Measurements from ENCODE around the gene BCAS4. TPM values are rescaled to one million over a fixed set of nuclear protein-coding genes. Genes with fewer than 3 reads are reported as not detected.

BCAS4 gene
- total and polyA plus RNA-seq, 2 donors: 4.8 to 9.2 TPM

DNA sequence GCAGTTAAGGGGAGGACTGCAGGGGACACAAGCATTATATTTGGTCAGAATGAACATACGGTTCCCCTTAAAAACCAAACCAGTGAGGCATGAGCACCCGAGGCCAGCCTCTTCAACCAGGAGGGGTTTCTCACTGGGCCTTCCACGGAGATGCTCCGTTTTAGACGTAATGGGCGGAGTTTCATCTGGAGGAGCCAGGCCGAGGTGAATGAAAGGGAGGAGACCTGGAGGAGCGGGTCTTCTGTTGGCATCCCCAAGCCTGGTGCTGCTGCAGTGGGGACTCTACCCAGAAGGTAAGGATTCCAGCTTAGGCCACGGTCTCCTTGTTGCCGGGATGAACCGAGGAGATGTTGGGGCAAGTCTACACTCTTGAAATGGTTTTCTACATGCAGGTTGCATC, 89.0 kb downstream of the BCAS4 start:
- DNase-seq (ENCODE audit: extremely low spot score): no peak
- peaks cover 2% of the 10 kb centered on the region for H3K36me3 ChIP-seq (ENCODE audit: insufficient read depth)
- H3K4me3 ChIP-seq (ENCODE audit: low read depth, low read length): no peak overlapping the region
- H3K4me1 ChIP-seq (ENCODE audit: insufficient read depth): no peaks in the 10 kb centered on the region
- 83% methylated on average over 11 of the region's 11 CpGs for WGBS
- H3K27ac ChIP-seq (ENCODE audit: low read depth): no peak overlapping the region

DNA sequence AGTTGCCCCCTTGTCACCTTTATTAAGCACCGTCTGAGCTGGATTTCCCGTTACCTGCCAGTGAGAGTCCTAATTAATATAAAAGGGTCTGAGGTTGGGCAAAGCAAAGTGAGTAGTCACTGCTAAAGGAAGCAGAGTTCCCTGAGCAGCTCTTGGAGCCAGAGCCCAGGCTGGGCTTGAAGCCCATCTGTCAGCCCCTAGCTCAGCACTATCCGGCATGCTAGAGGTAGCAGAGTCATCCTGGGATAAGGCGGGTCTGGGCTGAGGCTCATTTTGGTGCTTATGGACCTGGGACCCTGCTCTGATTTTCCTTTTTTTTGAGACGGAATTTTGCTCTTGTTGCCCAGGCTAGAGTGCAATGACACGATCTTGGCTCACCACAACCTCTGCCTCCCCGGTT, 90.2 kb downstream of the BCAS4 start:
- 73% methylated on average over 7 of the region's 7 CpGs for WGBS
- peaks cover 2% of the 10 kb centered on the region for H3K36me3 ChIP-seq (ENCODE audit: insufficient read depth)
- no peak overlapping the region for H3K4me3 ChIP-seq (ENCODE audit: low read depth, low read length)
- no peak overlapping the region for H3K27ac ChIP-seq (ENCODE audit: low read depth)
- no peaks in the 10 kb centered on the region for H3K4me1 ChIP-seq (ENCODE audit: insufficient read depth)
- DNase-seq (ENCODE audit: extremely low spot score): no peak

DNA sequence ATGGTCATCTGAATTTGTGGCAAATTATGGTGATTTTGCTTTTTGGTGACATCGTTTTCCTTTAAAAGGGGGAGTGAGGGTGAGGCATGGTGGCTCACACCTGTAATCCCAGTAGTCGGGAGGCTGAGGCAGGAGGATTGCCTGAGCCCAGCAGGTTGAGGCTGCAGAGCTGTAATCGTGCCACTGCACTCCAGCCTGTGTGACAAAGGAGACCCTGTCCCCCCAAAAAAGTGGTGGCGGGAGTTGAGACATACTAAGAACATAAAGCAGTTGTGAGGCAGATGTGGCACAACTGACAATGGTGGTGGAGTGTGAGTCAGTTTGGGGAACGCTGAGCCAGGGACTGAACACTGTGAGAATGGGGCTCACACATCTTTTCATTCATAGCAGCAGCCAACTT, 90.9 kb downstream of the BCAS4 start:
- no peaks in the 10 kb centered on the region for H3K4me1 ChIP-seq (ENCODE audit: insufficient read depth)
- no peak overlapping the region for H3K27ac ChIP-seq (ENCODE audit: low read depth)
- no peak for DNase-seq (ENCODE audit: extremely low spot score)
- no peak overlapping the region for H3K4me3 ChIP-seq (ENCODE audit: low read depth, low read length)
- 89% methylated on average over 5 of the region's 5 CpGs for WGBS
- H3K36me3 ChIP-seq (ENCODE audit: insufficient read depth): peaks cover 2% of the 10 kb centered on the region

DNA sequence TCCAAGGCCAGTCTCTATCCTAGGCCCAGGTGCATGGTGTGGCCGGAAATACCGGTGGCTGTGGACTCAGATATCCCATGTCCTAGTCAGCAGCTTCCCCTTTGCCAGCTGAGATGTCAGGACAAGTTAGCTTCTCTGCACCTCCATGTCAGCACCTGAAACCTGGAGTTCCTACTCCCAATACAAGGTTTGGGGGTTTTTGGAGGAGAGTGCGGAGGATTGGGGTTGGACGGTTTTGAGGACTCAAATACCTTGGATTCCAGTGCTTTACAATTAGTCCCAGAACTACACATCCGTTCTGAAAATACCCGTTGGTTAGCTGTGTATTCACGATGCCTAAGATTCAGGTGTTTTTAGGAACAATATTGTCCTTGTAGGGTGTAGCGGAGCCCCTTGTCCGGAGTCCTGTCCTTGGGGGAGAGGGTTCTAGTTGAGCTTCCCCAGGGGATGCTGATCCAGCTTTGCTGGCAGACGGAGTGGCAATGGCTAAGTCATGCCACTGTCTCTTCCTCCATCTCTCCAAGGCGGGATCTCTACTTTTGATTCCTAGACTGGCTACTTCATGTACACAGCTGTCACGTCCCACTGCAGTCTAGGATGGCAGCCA, 91.4 kb downstream of the BCAS4 start:
- H3K4me3 ChIP-seq (ENCODE audit: low read depth, low read length): no peak overlapping the region
- H3K27ac ChIP-seq (ENCODE audit: low read depth): no peak overlapping the region
- no peaks in the 10 kb centered on the region for H3K4me1 ChIP-seq (ENCODE audit: insufficient read depth)
- no peak for DNase-seq (ENCODE audit: extremely low spot score)
- H3K36me3 ChIP-seq (ENCODE audit: insufficient read depth): peaks cover 4% of the 10 kb centered on the region
- 78% methylated on average over 12 of the region's 12 CpGs for WGBS

DNA sequence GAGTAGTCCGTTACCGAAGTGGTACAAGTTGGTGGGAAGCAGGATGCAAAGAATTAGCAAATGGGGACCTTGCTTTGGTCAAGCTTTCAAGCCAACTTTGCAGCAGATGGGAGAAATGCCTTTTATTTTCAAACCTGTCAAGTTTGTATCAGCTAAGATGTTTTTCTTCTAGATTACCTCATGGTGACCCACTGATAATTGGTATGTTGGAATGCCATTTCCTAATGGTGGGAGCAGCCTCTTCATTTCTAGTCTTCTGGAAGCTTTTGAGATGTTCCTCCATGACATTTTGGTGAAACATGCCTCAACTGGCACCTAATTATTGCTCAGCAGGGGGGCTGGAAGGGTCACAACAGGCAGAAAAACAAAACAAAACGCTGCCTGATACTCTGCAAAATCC, 92.7 kb downstream of the BCAS4 start:
- 89% methylated on average over 3 of the region's 3 CpGs for WGBS
- Histone ChIP-seq H3K4me1 (ENCODE audit: insufficient read depth) (no peaks in the 10 kb centered on the region), H3K36me3 (ENCODE audit: insufficient read depth) (peaks cover 7% of the 10 kb centered on the region), H3K4me3 (ENCODE audit: low read depth, low read length) (no peak overlapping the region), H3K27ac (ENCODE audit: low read depth) (no peak overlapping the region)
- no peak for DNase-seq (ENCODE audit: extremely low spot score)

DNA sequence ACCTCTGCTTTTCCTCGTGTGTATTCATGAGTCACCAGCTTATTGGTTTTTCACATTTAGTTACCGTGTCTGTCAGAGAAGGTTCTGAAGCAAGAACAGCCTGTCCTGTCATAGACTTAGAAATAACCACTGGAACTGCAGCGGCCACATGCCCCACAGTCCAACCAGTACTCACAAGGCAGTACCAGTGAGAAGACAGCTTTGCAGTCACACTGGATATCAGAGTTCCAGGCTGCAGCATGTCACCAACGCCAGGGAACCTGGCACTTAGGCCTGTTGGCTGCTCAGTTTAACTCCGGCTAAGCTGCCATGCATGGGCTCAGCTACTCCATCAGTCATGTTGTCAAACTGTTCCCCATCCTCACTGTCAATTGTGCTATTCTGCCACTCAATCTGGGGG, 96.3 kb downstream of the BCAS4 start:
- DNase-seq (ENCODE audit: extremely low spot score): no peak
- H3K27ac ChIP-seq (ENCODE audit: low read depth): no peak overlapping the region
- H3K4me3 ChIP-seq (ENCODE audit: low read depth, low read length): no peak overlapping the region
- no peaks in the 10 kb centered on the region for H3K4me1 ChIP-seq (ENCODE audit: insufficient read depth)
- peaks cover 7% of the 10 kb centered on the region for H3K36me3 ChIP-seq (ENCODE audit: insufficient read depth)
- 77% methylated on average over 5 of the region's 5 CpGs for WGBS

DNA sequence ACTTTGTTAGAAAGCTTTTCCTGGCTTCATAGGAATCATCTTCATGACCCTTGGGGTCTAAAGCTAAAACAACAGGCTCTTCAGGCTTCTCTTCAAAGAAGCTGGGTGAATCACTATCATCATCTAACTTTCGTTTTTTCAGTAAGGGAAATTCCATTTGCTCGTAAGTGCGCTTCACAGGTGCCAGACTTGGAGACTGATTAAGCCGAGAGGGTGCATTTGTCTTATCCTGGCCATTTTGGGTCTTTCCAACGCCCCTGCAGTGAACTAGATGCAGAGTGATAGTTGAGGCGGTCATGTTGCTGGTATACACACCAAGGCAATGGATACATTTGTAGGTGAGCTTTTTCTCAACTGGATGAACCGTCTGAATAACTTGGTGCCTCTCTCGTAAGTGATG, 97.5 kb downstream of the BCAS4 start:
- H3K4me3 ChIP-seq (ENCODE audit: low read depth, low read length): no peak overlapping the region
- WGBS: 93% methylated on average over 8 of the region's 8 CpGs
- H3K27ac ChIP-seq (ENCODE audit: low read depth): no peak overlapping the region
- no peak for DNase-seq (ENCODE audit: extremely low spot score)
- H3K4me1 ChIP-seq (ENCODE audit: insufficient read depth): no peaks in the 10 kb centered on the region
- H3K36me3 ChIP-seq (ENCODE audit: insufficient read depth): peaks cover 7% of the 10 kb centered on the region

DNA sequence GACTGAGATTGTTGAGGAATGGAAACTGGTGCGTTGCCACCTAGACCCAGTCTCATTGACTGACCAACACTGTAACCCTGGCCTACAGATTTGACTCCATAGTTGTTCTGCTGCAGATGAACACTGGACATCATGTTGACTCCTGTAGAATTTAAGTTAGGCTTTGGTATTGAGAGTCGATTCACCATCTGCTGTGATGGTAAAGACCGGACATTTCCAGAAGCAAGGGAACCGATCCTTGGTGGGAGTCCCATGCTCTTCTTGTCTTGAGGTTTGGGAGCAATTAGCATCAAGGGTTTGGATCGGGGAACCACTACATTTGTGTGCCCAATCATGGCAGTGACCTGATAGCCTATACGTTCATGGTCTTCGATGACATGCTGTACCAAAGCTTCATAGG, 98.8 kb downstream of the BCAS4 start:
- peaks cover 7% of the 10 kb centered on the region for H3K36me3 ChIP-seq (ENCODE audit: insufficient read depth)
- 96% methylated on average over 7 of the region's 7 CpGs for WGBS
- H3K27ac ChIP-seq (ENCODE audit: low read depth): no peak overlapping the region
- DNase-seq (ENCODE audit: extremely low spot score): no peak
- H3K4me1 ChIP-seq (ENCODE audit: insufficient read depth): no peaks in the 10 kb centered on the region
- H3K4me3 ChIP-seq (ENCODE audit: low read depth, low read length): no peak overlapping the region

DNA sequence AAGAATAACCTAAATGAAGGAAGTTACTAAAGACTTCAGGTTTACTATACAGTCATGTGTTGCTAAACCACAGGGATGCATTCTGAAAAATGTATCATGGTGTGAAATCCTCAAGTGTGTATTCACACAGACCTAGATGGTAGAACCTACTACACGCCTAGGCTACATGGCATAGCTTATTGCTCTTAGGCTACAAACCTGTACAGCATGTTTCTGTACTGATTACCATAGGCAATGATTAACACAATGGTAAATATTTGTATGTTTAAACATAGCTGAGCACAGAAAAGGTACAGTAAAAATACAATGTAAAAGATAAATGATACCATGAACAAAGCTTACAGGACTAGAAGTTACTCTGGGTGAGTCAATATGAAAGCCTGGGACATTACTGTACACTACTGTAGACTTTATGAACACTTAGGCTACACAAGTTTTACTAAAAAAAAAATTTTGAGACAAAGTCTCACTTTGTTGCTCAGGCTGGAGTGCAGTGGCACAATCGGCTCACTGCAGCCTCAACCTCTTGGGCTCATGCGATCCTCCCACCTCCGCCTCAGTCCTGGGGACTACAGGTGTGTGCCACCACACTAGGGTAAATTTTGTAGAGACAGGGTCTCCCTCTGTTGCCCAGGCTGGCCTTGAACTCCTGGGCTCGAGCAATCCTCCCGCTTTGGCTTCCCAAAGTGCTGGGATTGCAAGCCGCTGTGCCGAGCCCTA, 100.4 kb downstream of the BCAS4 start:
- Histone ChIP-seq H3K36me3 (ENCODE audit: insufficient read depth) (peaks cover 5% of the 10 kb centered on the region), H3K27ac (ENCODE audit: low read depth) (no peak overlapping the region), H3K4me3 (ENCODE audit: low read depth, low read length) (no peak overlapping the region), H3K4me1 (ENCODE audit: insufficient read depth) (no peaks in the 10 kb centered on the region)
- DNase-seq (ENCODE audit: extremely low spot score): no peak
- 95% methylated on average over 8 of the region's 8 CpGs for WGBS

DNA sequence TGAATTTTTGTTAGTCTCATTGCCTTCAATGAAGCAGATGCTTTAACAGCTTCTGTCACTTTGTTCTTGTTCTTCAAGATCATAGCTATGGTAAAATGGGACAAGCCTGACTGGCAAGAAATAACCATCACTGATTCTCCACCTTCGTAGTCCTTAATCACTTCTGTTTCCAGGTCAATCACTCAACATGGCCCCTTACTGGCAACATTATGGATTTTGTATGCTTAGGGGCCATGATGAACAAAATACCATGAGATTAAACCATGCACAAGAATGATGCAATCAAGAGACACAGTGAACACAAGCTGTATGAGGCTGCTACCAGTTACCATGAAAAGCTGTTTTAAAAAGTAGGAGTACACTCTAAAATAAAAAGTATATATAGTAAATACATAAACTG, 103.6 kb downstream of the BCAS4 start:
- no peak for DNase-seq (ENCODE audit: extremely low spot score)
- Histone ChIP-seq H3K4me1 (ENCODE audit: insufficient read depth) (no peaks in the 10 kb centered on the region), H3K4me3 (ENCODE audit: low read depth, low read length) (no peak overlapping the region), H3K36me3 (ENCODE audit: insufficient read depth) (no peaks in the 10 kb centered on the region), H3K27ac (ENCODE audit: low read depth) (no peak overlapping the region)
- 83% methylated on average over 1 of the region's 1 CpG for WGBS

DNA sequence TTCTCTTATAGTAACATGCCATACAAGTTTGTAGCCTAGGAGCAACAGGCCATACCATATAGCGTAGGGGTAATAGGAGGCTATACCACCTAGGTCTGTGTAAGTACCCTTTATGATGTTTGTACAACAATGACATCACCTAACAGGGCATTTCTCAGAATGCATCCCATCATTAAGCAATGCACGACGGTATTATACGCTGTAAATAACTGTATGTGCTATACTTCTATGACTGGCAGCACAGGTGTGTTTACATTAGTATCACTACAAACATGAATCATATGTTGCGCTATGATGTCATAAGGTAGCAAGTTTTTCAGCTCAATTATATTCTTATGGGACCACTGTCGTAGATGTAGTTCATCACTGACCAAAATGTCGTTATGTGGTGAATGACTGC, 105.4 kb downstream of the BCAS4 start:
- no peak overlapping the region for H3K4me3 ChIP-seq (ENCODE audit: low read depth, low read length)
- DNase-seq (ENCODE audit: extremely low spot score): no peak
- peaks cover 3% of the 10 kb centered on the region for H3K36me3 ChIP-seq (ENCODE audit: insufficient read depth)
- 93% methylated on average over 7 of the region's 7 CpGs for WGBS
- H3K27ac ChIP-seq (ENCODE audit: low read depth): no peak overlapping the region
- no peaks in the 10 kb centered on the region for H3K4me1 ChIP-seq (ENCODE audit: insufficient read depth)

DNA sequence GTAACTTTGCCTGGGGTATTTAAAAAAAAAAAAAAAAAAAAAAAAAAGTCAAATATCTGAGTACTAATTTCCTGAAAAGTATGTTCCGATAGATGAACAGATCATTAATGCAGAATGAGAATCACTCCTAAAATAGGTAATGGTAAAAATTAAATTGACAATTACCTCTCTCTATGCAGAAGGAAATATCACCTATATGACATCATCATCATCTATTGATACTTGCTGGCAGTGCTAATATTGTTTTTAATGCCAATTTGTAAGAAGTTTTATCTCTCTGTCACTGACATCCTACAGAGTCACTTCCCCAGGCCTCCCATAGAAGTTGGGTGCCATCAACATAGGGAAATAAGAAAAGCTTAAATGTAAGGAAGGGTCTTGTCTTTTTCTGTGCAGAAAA, 106.4 kb downstream of the BCAS4 start:
- H3K27ac ChIP-seq (ENCODE audit: low read depth): no peak overlapping the region
- H3K4me1 ChIP-seq (ENCODE audit: insufficient read depth): no peaks in the 10 kb centered on the region
- peaks cover 3% of the 10 kb centered on the region for H3K36me3 ChIP-seq (ENCODE audit: insufficient read depth)
- no peak for DNase-seq (ENCODE audit: extremely low spot score)
- 97% methylated on average over 1 of the region's 1 CpG for WGBS
- H3K4me3 ChIP-seq (ENCODE audit: low read depth, low read length): no peak overlapping the region

DNA sequence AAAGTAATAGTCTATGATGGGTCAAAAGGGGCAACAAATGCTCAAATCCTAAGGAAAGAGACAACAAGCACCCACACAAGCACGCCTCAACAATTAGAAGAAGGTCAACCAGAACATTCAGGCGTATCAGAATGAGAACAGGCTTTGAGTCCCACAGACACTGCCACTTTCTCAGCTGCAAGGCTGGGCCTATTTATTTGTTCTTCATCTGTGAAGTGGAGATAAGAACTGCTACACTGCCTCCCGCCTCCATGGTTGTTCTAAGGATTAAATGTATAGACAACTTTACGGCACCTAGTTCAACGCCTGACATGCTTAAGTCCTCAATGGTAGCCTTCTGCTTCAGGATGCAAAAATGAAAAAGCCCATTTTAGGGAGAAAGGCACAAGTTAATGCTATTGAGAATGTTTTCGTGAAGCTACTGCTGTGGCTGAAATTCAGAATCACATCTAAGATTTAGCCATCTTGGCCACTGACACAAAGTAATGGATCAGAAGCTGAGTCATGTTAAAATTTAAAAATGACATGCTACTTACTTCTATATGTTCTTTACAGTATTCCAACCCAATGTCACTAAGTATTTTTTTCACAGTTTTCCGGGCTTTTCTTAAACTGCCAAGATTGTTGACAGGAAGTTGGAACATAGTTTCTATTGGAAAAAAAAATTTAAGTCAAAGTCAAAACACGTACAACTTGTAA, 108.6 kb downstream of the BCAS4 start:
- WGBS: 71% methylated on average over 8 of the region's 8 CpGs
- no peak overlapping the region for H3K27ac ChIP-seq (ENCODE audit: low read depth)
- H3K36me3 ChIP-seq (ENCODE audit: insufficient read depth): peaks cover 3% of the 10 kb centered on the region
- DNase-seq (ENCODE audit: extremely low spot score): no peak
- H3K4me3 ChIP-seq (ENCODE audit: low read depth, low read length): no peak overlapping the region
- H3K4me1 ChIP-seq (ENCODE audit: insufficient read depth): no peaks in the 10 kb centered on the region

DNA sequence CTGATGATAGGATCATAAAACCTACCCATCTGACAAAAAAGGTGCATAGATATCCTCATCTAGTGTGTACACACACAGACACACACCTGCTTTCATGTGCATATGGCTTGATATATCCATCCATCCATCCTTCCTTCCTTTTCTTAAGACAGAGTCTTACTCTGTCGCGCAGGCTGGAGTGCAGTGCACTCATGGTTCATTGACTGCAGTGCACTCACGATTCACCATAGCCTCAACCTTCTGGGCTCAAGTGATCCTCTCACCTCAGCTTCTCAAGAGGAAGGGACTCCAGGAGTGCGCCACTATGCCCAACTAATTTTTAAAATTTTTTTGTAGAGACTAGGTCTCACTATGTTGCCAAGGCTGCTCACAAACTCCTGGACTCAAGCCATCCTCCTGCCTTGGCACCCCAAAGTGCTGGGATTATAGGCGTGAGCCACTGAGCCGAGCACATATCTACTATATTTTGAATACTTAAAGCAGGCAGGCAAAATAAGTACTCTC, 109.3 kb downstream of the BCAS4 start:
- DNase-seq (ENCODE audit: extremely low spot score): no peak
- Histone ChIP-seq H3K4me1 (ENCODE audit: insufficient read depth) (no peaks in the 10 kb centered on the region), H3K27ac (ENCODE audit: low read depth) (no peak overlapping the region)

More for the DNA sequence above, 109.3 kb downstream of the BCAS4 start:
- H3K4me3 ChIP-seq (ENCODE audit: low read depth, low read length): no peak overlapping the region
- H3K36me3 ChIP-seq (ENCODE audit: insufficient read depth): peaks cover 3% of the 10 kb centered on the region
- 69% methylated on average over 6 of the region's 6 CpGs for WGBS

Data from urinary bladder (tissue), 4 donors.